Mucosa of descending colon (tissue), 3 donors: ENCODE data around the gene UBTD2. TPM values are rescaled to one million over a fixed set of nuclear protein-coding genes. Genes with fewer than 3 reads are reported as not detected.

Source experiments
- ATAC-seq: fragments of 200-7000 bp; cut with Tn5 transposase; one replicate; pipeline ENCODE4 v1.9.1; 2020; ENCODE audit warnings: mild to moderate bottlenecking, moderate library complexity
- DNase-seq, 3 donors: peaks; one replicate each; pipeline ENCODE4 v3.0.0-alpha.2; 2020
- H3K36me3 ChIP-seq: fragments of 200-600 bp; one replicate; pipeline ENCODE4 v1.8.0; 2021; ENCODE audit warnings: low read depth, mild to moderate bottlenecking
- H3K4me1 ChIP-seq: fragments of 200-600 bp; one replicate; pipeline ENCODE4 v1.8.0; 2021; ENCODE audit warnings: low read depth, mild to moderate bottlenecking
- H3K4me3 ChIP-seq: fragments of 200-600 bp; one replicate; pipeline ENCODE4 v1.8.0; 2021; ENCODE audit warnings: mild to moderate bottlenecking
- H3K9me3 ChIP-seq: fragments of 200-600 bp; one replicate; pipeline ENCODE4 v1.8.0; 2021; ENCODE audit warnings: mild to moderate bottlenecking
- intact Hi-C, 2 donors: fragments of 100-400 bp; cut with DNase I in 1 of 2; cut with micrococcal nuclease in 1 of 2; formaldehyde crosslinking; loops; one replicate each; pipeline versions ENCODE4 v1.11.0 to v1.11.1; 2022; cut with DNase I, micrococcal nuclease
- total RNA-seq, 3 donors: library from RNA; stranded (reverse); fragmentation: NEBNext Ultra II Directional in 2 of 3; extraction: Animal tissue kit (Norgen Biotek cat#: 25700) in 2 of 3; gene quantifications; one replicate each; pipeline versions ENCODE4 v1.2.1 to v1.2.4, GENCODE V29; 2021 to 2023
- TF ChIP-seq, protein P1 (sequence below): fragments of 200-600 bp; IDR thresholded peaks from one replicate; pipeline ENCODE4 v1.8.0; 2022; ENCODE audit warnings: antibody characterized with exemption, mild to moderate bottlenecking
- donor health status: DM: no; HTN: no; CAD: no; lungs with moderate emphysema.
- donor health status: DM: no; HTN: no; CAD: no.
- donor health status: DM: no; HTN: yes; CAD: no.

The UBTD2 gene
- total RNA-seq, 3 donors from 2014 or later = 18.3 to 22.2 (median 20.0) TPM

DNA sequence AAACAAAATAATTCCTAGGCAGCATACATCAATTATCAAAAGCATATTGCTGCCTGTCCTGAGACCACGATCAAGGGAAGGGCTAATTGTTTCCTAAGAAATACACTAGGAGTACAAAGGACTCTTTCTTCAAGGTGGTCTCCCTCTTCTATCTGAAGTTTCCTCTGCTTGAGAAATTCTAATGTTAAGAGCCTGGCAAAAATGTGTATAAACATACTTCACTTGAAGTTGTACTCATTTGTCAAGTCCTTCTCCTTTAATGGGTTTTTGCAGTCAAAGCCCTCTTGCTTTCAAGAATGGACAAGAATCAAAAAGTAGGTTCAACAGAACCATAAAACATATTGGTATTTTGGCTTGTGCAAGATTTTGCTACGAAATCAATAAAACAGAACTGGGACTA is 31.1 kb downstream of the UBTD2 start:
- Histone ChIP-seq H3K36me3 (no peaks in the 10 kb centered on the region), H3K9me3 (peaks cover 22% of the 10 kb centered on the region), H3K4me1 (no peaks in the 10 kb centered on the region), H3K4me3 (no peak overlapping the region)
- TF ChIP-seq, protein P1, sequence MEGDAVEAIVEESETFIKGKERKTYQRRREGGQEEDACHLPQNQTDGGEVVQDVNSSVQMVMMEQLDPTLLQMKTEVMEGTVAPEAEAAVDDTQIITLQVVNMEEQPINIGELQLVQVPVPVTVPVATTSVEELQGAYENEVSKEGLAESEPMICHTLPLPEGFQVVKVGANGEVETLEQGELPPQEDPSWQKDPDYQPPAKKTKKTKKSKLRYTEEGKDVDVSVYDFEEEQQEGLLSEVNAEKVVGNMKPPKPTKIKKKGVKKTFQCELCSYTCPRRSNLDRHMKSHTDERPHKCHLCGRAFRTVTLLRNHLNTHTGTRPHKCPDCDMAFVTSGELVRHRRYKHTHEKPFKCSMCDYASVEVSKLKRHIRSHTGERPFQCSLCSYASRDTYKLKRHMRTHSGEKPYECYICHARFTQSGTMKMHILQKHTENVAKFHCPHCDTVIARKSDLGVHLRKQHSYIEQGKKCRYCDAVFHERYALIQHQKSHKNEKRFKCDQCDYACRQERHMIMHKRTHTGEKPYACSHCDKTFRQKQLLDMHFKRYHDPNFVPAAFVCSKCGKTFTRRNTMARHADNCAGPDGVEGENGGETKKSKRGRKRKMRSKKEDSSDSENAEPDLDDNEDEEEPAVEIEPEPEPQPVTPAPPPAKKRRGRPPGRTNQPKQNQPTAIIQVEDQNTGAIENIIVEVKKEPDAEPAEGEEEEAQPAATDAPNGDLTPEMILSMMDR = no peak
- DNase-seq = no peak
- ATAC-seq = no peak
- intact Hi-C loops = no loop called here

DNA sequence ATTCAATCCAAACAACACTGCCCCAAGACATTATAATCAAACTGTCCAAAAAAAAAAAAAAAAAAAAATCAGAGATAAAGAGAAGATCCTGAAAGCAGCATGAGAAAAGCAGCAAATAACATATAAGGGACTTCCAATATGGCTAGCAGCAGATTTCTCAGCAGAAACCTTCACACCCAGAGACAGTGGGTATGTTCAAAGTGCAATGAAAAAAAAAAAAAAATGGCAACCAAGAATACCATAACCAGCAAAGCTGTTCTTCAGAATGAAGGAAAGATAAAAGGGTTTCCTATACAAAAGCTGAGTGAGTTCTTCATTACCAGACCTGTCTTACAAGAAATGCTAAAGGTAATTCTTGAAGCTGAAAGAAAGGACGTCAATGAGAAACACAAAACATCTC is 32.1 kb downstream of the UBTD2 start:
- no peak for DNase-seq
- peaks cover 22% of the 10 kb centered on the region for H3K9me3 ChIP-seq
- intact Hi-C loops = no loop called here
- no peak for ATAC-seq
- no peaks in the 10 kb centered on the region for H3K36me3 ChIP-seq
- TF ChIP-seq, protein P1 = no peak
- H3K4me3 ChIP-seq = no peak overlapping the region
- H3K4me1 ChIP-seq = no peaks in the 10 kb centered on the region

DNA sequence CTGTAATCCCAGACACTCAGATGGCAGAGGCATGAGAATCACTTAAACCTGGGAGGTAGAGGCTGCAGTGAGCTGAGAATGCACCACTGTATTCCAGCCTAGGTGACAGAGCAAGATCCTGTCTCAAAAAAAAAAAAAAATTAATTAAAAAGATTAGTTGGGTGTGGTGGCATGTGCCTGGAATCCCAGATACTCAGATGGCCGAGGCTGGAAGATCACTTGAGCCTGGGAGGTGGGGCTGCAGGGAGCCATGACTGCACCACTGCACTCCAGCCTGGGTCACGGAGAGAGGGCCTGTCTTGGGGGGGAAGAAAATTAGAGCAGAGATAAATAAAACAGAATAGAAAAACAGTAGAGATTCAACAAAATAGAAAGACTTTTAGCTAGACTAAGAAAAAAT is 34.9 kb downstream of the UBTD2 start:
- no peak for ATAC-seq
- no peak for DNase-seq
- intact Hi-C loops = no loop called here
- TF ChIP-seq, protein P1 = no peak
- Histone ChIP-seq H3K4me1 (no peaks in the 10 kb centered on the region), H3K4me3 (no peak overlapping the region), H3K9me3 (peaks cover 22% of the 10 kb centered on the region), H3K36me3 (no peaks in the 10 kb centered on the region)

DNA sequence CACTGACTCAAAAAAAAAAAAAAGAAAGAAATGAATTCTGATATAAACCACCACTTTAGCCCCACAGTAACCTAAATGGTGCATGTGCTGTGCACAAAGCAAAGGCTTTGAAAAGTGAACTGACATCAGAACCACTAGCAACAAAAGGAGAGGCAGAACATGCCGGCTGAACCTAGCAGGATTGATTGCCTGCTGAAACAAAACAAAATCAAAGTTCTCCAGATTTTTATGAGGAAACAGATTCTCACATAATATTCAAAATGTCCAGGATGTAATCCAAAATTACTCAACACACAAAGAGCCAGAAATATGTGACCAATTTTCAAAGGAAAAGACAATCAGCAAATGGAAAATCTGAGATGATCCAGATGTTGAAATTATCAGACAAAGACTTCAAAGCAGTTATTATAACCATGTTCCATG is 37.9 kb downstream of the UBTD2 start:
- intact Hi-C loops = no loop called here
- Histone ChIP-seq H3K36me3 (no peaks in the 10 kb centered on the region), H3K9me3 (no peaks in the 10 kb centered on the region), H3K4me3 (no peak overlapping the region), H3K4me1 (no peaks in the 10 kb centered on the region)
- no peak for ATAC-seq
- DNase-seq = no peak
- TF ChIP-seq, protein P1 = no peak

DNA sequence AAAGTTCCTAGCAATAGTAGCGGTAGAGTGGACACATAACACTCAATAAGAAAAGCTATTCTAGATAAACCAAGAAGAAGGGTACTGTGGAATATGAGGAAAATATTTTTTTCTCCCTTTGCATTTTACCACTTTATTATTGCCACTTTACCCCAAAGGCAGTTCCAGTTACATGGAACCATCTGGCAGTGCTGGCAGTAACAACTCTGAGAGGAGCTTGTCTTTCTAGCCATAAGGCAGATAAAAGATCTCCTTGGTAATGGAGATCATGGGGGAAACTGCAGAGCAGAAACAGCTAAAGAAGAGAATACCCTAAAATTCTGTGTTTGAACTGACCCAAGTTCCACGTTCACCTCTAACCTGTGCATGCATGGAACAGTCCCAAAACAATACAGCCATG is 38.5 kb downstream of the UBTD2 start:
- DNase-seq (no peak), ATAC-seq (no peak)
- Histone ChIP-seq H3K9me3 (no peaks in the 10 kb centered on the region), H3K4me3 (no peak overlapping the region), H3K36me3 (no peaks in the 10 kb centered on the region), H3K4me1 (no peaks in the 10 kb centered on the region)
- intact Hi-C loops = no loop called here
- TF ChIP-seq, protein P1 = no peak

DNA sequence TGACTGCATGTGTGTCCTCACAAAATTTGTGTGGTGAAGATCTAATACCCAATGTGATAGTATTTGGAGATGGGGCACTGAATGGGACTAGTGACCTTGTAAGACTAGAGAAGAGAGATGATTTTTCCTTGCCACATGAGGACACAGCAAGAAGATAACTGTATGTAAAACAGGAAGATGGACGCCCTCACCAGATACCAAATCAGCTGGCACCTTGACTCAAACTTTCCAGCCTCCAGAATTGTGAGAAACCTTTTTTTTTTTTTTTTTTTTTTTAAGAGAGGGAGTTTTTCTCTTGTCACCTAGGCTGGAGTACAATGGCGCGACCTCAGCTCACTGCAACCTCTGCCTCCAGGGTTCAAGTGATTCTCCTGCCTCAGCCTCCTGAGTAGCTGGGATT is 40.3 kb downstream of the UBTD2 start:
- intact Hi-C loops = no loop called here
- ATAC-seq = no peak
- no peaks in the 10 kb centered on the region for H3K9me3 ChIP-seq

More for the DNA sequence above, 40.3 kb downstream of the UBTD2 start:
- Histone ChIP-seq H3K36me3 (no peaks in the 10 kb centered on the region), H3K4me3 (no peak overlapping the region), H3K4me1 (peaks cover 5% of the 10 kb centered on the region)
- no peak for DNase-seq
- TF ChIP-seq, protein P1 = no peak
